ENCODE measurements around the gene PDGFB.
A peak's percentile ranks its signal among the peaks of the same experiment; 100 is the strongest.

The PDGFB gene

DNA sequence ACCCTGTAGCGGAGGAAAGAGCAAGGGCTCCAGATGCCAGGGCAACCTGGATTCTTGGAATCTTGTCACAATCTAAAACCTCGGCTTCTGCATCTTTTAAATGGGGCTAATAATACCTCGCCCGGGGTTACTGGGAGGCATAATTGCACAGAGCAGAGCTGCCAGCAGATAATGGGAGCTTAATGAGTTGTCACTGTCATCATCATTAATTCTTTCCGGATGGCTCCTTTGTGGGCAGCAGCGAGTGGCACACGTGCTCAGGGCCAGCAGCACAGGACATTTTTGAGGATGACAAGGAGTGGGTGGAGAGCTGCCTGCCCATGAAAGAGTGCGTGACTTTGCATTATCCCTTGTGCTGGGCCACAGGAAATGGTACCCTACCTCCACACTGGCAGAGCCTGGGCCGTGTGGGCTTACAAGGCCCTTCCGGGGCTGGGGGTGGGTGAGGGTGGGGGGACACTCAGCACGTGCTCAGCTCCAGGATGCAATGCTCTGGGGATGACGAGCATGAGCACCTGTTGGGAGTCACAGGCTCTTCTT, 5.7 kb downstream of the PDGFB start:
- no peak for DNase-seq

DNA sequence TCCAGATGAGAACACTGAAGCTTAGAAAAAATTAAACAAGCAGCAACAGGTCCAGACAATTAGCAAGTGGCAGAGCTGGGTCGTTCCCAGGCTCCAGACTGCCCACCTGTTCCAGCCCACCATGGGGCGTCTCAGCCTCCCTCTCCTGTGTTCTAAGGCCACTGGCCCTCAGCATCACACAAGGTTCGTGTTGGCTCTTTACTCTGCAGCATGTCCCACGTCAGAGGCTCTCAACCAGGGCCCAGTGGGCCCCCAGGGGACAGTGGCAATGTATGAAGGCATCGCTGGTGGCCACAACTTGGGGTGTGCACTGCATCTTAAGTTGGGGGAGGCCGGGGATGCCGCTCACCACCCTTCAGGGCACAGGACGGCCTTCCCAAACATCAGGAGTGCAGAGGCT, 6.2 kb downstream of the PDGFB start:
- DNase-seq = no peak

DNA sequence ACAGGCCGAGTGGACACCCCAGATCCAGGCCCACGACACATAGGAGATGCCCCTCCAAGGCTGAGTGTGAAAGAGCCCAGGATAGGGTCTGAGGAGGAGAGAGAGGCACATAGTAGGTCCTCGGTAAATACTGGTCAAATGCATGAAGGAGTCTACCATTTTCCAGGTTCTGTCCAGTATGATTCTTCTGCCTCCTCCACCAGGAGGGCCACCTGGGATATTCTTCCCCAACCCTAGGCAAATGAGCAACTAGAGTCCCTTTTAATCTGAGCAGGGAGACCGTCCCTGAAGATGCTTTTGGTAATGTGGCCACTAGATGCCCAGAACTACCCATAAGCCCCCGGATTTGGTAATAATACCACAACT, 6.7 kb downstream of the PDGFB start:
- no peak for DNase-seq

DNA sequence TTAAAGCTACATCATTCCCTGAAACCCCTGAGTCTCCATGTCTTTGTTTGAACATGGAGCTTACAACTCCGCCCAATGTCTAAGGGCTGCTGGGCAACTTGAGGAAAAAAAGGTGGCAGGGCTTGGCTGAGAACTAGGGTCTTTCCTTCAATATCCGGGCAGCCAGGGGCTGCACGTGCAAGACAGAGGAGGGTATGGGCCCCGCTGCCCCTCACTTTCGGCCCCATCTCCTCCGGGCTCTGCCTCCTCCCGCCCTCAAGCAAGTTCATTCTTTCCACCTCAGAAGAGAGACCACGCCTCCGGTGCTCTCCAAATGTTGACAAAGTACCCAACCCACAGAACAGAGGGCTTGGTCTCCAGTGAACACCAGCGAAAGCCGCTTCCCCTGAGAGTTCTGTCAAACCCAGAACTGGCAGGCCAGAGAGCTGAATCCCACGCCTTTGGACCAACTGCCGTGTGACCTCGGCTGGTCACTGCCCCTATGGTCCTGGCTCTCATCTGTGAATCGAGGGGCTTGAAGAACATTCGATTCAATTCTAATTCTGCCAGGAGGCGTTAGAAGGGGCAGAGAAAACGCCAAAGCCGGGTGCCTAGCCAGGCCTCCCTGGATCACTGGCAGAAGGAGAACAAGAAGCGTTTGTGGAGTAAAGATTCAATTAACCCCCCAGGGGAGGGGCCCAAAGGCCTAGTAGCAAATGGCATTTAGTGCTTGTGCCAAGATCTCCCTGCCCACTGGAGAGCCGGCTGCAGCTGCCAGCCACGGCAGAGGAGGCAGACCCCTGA, 7.3 kb downstream of the PDGFB start:
- DNase-seq = no peak

DNA sequence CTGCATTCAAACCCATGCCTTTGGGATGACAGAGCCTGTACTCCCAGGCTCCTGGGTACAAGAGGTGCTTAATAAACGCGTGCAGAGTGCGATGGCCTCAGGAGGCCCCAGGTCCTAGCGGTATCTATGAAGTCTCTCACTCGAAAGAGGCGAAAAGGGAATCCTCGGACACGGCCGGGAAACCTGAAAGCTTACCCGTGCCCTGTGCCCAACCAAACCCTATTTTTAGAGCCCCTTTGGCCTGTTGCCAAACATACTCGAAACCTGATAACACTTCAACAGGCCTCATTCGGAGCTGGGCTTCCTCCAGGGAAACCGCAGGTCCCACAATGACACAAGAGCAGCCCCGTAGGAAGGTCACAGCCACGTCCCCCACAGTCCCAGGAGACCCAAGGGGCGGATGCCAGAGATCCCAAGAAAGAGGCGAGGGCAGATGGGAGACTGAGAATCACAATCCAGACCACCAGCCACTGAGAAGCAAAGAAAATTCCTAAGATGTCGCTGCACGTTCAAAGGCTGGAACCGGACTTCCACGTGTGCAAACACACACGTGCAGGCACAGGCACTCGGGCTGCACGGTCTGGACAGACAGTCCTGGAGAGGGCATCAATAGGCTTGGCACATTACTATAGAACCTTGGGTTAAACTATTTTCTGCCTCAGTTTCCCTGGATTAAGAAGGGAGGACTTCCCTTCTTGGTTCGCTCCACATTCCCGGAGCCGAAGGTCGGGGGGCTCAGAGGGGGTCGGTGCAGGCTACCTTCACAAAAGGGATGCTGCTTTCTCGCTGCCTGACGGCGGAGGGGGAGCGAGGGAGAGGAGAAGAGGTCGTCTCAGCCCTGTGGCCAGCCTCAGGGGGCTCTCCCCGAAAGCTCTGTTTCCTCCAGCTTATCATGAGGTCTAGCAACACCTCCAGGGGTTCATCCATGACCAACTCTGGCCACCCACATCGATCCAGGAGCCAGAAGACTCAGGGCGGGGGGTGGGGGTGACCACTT, 8.2 kb downstream of the PDGFB start:
- peak; percentile 56 to 59 for DNase-seq

DNA sequence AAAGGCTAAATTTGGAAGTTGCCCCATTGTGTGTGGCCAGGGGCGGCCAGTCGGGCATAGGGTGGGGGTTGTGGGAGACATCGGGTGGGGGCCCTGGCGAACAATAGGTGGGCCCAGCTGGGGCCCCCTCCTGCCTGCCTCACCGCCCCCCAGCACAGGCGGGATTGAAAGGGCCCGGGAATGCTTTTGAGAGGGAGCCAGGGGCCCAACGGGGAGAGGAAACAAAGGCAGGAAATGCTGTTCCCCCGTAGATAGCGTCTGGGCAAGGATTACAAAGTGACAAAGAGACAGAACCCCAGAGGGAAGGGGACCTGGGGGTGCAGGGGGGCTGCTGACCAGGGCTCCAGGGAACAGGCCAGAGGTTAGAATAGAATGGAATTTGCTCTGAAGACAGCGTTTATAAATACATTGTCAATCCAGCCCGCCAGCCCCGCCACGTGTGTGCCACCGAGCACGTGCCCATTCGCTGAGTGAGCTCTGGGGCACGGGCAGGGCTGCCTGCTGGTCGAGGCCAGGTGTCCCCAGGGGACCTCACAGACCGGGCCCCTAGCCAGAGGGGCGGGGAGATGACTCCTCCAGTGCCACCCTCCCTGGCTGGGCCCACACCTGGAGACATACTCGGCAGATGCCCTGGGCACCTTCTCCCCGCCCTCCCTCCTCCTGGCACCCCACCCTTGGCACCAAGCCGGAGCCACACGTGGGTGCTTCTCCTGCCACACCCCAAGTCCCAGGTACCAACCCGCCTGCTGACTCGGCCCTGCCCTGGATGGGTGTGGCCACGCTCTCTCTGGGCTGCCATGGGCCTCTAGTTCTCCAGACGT, 9.7 kb downstream of the PDGFB start:
- DNase-seq = no peak

DNA sequence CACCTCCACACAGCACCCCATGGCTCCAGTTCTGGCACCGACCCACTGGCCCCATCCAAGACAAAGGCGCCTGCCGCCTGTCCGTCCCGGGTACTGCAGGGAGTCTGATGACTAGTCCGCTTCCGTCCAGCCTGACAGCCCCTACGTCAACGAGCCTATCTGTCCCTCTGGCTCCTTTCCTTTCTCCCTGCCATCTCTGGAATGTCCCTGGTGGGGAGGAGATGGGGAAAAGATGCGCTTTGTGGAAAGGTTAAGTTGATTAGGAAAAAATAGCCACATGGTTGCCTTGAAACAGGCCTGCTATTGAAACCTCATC, 10.4 kb downstream of the PDGFB start:
- no peak for DNase-seq

DNA sequence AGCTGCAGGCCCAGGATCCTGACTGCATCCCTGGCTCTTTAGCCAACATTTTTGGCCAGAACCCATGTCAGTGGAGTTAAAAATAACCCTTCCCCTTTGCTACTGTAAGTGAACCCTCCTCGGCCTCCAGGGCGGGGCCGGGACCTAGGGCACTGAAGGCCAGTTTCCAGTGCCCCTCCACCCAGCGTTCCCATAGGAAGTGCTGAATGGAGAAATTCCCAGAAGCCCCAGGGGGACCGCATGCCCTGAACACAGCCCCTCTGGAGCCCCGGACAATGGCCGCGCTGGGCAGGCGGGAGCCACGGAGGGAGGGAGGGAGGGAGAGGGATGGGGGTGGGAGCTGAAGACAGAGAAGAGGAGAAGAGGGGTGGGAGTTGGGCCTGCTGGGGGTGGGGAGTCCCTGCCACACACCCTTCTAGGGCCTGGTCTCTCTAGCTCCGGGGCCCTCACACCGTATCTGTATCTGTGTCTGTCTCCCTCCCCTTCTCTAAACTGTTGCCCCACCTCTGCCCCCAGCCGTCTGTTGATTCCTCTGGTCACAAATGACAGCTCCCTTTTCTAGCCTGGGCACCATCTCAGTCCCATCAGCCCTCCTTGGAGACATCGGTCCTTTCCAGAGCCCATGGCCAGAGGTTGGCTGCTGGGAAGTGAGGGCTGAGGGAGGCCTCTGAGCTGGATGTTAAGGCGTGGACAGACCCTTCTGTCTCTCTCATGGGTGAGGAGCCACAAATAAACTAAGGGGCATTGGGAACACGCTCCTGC, 10.9 kb downstream of the PDGFB start:
- no peak for DNase-seq

DNA sequence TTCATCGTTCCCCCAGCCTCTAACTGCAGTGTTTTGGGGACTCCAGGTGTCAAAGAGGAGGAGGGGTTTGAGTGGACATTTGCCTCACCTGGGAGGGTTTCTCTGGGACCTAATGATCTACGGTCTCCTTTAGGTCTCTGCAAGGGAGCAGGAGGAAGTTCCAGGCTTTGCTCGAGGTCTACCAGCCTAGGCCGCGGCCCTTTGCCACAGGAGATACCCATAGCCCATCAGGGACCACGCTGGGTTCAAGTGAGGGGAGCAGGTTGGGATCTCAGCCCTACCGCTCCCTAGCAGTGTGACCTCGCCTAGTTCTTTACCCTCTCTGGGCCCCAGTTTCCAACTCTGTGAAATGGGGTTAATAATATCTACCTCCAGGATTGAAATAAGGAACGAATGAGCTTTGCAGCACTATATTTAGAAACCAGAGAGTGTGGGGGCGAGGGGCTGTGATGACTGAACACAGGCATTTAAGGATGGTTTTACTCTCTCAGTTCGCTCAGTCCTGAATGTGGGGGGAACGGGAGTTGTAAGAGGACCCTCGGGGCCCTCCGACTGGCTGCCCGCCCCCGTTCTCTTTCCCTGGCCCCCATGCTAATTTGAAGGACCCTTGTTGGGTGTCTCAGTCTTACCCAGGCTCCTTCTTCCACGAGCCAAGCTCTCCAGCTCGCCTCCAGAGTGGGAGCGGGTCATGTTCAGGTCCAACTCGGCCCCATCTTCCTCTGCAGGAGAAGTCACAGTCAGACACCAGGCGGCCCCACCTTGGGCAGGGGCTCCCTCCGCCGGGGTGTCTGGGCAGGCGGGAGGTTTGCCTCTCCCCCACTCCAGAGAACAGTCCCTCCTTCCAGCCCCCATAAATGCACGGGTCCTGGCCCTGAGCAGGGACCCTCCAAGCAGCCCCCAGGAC, 11.7 kb downstream of the PDGFB start:
- DNase-seq = no peak

DNA sequence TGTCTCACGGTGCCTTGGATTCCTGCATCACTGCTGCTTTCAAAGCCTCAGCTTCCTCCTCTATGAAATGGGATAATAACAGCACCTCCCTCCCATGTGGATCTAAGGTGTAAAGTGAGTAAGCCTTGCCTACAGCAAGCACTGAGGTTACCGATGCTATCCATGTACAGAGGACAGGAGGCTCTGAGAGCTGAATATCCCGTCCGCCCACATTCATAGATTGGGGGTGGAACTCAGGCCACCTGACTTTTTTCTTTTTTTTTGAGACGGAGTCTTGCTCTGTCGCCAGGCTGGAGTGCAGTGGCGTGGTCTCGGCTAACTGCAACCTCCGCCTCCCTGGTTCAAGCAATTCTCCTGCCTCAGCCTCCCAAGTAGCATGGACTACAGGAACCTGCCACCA, 12.5 kb downstream of the PDGFB start:
- no peak for DNase-seq

DNA sequence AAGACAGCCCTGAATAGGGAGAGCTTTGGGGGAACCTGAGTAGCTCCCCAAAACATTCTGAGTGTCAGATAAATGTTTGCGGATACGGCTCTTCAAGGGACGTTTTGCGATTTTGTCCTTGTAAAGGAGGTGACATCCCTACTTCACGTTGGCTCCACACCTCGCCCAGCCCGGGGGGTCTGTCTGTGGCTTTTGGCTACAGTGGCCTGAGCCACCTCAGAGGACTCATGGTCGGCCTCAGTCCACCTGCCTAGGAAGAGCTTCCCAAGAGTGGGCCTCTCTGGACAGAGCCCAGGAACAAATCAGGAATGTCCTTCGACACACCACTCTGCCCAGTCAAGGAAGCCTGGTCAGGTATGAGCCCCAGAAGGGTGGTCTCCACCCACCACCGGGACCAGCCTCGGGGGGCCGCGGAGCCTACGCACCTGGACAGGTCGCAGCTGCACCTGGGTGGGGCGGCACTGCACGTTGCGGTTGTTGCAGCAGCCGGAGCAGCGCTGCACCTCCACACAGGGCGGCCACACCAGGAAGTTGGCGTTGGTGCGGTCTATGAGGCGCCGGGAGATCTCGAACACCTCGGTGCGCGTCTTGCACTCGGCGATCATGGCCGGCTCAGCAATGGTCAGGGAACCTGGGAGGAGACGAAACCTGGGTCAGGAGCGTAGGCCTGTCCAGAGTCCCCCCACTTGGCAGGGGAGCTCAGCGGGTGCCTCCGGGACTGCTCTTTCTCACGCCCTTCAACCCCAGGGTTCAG, 13.4 kb downstream of the PDGFB start:
- no peak for DNase-seq

DNA sequence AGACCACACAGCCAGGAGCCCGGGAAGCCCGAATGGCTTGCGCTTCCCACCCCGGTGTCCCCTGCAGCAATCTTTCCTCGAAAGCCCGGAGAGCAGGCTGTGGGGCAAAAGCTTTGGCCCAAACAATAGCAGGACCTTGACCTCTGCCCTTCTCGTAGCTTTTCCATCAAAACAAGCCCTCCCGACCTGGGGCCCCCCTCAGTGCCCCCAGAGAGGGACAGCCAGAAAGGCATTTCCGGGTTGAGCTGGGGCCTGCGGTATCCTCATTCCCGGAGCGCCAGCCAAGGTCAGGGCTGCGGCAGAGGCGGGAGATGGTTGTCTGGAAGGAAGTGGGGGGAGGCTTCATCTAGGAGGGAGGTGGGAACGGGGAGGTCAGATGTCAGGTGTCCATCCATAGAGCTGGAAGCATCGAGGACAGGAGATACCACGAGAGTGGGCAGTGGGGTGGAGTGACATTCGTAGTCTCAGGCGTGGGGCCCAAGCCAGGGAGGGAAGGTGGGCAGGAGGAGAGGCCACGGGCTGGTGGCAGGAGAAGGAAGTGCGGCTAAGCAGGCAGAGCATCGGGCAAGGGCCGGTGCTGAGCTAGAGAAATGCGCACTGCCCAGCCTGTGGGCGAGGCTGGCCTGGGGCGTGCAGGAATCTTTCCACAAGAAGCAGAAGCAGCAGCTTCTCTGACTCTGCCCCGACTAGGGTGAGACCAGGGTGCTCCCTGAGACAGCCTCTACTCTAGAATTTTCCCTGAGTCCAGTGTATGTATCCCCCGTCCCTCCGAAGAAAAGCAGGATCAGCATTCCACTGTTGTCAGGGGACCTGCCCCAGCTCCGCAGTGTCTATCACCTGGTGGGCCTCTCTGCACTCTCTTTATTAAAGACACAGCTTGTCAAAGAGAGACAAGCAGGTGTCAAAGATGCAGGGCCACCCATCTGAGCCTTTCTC, 14.3 kb downstream of the PDGFB start:
- DNase-seq = no peak

DNA sequence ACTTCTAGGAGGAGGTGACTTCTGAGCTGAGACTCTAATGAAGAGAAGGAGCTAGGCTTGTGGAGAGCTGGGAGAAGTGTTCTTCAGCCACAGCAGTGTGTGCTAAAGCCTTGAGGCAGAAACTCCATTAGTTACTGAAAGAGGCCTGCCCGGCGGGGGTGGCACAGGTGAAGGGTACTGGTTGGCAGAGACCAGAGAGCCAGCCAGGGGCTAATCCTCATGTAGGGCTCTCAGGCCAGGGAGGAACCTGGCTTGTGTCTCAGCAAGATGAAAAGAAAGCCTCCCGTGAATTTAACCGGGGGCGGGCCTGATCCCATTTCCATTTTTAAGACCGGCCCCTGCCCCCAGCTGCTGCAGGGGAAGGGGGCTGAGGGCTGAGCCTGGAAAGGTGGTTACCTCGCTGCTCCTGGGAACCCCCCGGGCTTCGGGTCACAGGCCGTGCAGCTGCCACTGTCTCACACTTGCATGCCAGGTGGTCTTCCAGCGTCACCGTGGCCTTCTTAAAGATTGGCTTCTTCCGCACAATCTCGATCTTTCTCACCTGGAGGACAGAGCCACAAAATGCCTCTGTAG, 15.0 kb downstream of the PDGFB start:
- DNase-seq = no peak

DNA sequence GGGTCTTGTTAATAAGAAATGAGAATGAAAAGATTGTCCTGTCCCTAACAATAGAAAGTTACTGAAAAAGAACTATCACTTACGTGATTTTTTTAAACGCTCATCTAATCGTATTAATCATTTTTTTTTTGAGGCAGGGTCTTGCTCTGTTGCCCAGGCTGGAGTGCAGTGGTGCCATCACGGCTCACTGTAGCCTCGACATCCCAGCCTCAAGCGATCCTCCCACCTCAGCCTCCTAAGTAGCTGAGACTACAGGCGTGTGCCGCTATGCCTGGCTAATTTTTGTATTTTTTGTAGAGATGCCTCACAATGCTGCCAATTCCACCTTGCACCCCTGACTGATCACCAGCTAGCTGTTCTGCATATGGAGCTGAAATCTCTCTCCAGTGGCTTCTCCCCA, 15.7 kb downstream of the PDGFB start:
- DNase-seq = no peak

DNA sequence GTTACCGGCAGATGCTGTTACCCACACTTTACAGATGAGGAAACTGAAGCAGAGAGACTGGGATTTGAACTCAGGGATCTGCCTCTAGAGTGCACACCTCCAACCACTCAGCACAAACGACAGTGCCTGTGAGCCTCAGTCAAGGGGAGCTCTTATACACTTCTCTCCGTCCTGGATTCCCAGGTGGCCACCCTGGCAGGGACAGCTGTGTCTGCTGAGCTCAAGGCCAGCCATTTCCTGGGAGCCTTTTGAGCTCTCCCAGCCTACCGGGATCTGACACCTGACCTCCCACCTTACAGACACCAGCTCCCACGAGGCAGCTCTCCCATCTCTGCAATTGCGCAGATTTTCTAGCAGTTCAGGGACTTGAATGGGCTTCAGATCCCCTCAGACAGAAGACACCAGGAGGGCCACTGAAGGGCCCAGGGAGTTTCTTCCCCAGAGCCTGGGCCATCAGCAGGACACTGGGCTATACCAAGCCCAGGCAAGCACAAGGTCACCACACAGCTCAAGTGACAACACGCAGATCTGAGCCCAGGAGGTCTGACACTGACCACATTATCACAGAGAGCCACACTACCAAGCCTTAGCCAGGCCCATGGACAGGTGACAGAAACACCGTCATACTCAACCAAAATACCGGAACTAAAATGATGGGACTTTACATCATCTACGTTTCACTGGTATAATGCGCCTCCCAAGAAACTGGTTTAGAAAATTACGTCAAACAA, 17.1 kb downstream of the PDGFB start:
- no peak for DNase-seq

DNA sequence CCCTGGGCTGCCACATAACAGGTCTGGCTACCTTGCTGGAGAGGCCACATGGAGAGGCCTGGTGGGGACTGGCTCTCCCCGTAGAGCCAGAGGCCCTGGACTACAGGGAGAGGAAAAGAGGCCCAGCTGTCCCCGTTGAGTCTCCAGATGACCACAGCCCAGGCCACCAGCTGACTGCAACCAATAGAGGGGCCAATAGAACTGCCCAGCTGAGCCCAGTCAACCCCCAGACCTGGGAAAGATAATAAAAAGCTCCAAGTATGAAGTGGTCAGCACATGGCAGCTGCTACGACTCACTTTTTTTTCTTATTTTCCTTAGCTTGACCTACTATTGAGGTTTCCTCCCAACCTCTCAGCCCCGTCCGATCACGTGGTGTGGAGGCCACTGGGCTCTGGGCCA, 18.4 kb downstream of the PDGFB start:
- DNase-seq = no peak

DNA sequence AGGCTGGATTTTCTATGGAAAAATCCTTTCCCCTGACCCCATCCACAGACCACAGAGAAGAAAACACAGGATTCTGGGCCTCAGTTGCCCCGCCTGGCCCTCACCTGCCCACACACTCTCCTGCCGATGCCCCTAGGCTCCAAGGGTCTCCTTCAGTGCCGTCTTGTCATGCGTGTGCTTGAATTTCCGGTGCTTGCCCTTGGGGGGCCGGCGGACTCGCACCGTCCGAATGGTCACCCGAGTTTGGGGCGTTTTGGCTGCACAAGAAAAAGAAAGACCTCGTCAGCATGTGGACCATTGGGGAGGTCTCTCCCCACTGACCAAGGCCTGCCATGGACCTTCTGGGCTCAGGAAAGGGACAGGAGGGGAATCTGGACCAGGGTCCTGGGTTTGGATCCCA, 19.2 kb downstream of the PDGFB start:
- DNase-seq = no peak

DNA sequence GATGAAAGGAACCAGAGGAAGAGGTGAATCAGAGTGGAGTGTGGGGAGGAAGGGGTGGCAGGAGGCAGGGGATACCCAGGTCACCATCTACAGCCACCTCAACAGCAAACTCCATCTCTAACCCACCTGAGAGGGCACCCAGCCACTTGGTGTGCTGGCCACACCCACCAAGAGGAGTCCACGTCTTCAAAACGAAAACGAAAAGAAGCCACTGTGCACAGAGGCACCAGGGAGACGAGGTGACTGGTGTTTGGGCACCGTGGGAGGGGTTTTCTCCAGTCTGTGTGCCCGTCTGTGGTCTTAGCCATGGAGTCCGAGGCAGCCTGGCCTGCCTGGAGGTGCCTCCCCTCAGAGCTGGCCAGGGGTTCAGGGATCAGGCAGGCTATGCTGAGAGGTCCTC, 20.2 kb downstream of the PDGFB start:
- DNase-seq = no peak

Data from SHP77 (cell line).